GM18507 (cell line): ENCODE data around the gene MEIOB.
"Not testable (repeated sequence)": the region's sequence is repeated elsewhere in the genome, so short reads cannot be mapped to it uniquely, and the experiment has no call there.

ENCODE experiments used
- DNase-seq: peaks from one replicate; pipeline ENCODE4 v3.0.0; 2011; ENCODE audit warnings: low read depth; ENCODE audit not compliant: insufficient read length; ENCODE audit errors: extremely low spot score
- FAIRE-seq: peaks from 2 replicates; lab custom pipeline; 2011; peaks lifted over from hg19 to GRCh38; lab: Jason Lieb, UNC

MEIOB gene

DNA sequence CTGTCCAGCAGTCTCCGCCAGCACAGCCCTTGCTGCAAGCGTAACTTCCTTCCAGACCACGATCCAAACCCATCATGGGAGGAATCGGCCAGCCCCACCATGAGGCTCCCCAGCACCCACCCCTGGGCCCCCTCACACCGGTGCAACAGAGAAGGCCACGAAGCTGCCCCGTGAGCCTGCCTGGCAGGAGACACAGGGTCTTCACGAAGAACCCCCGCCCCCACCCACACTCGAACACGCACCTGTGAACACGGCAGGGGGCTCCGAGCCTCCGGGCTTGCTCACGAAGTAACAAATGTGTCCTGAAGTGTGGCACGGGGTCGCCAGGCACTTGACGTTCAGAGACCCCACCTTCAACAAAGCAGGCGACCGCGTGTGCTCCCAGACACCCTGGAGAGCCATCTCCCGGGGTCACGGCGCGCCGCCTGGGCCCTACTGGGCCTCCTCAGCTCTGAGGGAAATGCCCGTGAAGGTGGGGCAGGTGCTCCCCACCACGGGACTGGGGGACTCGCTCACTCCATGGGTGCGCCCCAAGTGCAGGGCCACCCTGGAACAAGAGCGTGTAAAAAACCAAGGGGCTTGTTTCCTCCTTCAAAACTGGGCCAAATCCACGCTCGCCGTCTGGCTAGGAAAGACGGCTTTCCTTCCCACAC lies 53.0 kb downstream of the MEIOB start:
- DNase-seq (no peak), FAIRE-seq (no peak)

GRCh38 chr16:1818204-1818872 lies 53.6 kb downstream of the MEIOB start:
- no peak for DNase-seq
- FAIRE-seq: no peak

DNA sequence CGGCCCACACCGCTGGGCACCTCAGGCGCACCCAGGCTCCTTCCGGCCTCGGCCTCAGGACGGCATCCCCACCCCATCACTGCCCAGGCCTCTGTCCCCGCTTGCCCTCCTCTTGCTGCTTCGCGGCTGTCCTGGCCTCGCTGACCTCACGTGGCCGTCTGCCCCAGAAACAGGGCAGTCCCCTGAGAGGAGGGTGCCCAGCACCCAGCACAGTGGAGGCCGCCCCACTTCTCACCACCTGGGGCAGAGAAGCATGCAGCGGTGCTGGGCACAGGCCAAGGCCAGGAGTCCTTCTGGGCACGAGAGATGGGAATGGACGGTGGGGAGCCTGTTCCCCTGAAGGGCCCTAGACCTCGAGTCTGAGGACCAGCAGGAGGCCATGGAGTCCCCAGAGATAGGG lies 54.2 kb downstream of the MEIOB start:
- DNase-seq: no peak
- no peak for FAIRE-seq

GRCh38 chr16:1817276-1817589 lies 54.7 kb downstream of the MEIOB start:
- FAIRE-seq (no peak), DNase-seq (no peak)

- no peak for DNase-seq
- FAIRE-seq: no peak
Measured at GRCh38 chr16:1816396-1817275, 55.3 kb downstream of the MEIOB start.

GRCh38 chr16:1815461-1815860 lies 56.5 kb downstream of the MEIOB start:
- DNase-seq (no peak), FAIRE-seq (no peak)

DNA sequence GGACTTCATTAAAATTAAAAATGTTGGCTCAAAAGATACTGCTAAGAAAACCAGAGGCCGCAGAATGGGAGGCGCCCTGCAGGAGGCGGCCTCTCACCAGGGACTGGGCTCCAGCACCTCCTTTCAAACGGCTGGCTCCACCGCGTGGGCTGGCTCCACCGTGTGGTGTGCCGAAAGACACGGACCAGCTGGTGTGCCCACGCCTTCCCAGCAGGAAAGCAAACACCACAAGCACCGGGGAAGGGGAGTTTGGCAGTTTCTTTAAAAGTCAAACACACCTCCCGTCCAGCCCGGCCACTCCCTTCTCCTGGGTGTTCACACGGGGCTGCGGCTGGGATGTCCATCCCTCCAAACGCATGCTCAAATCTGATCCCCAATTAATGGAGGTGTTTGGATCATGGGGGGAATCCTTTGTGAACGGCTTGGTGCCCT lies 59.2 kb downstream of the MEIOB start:
- FAIRE-seq (no peak), DNase-seq (no peak)

DNA sequence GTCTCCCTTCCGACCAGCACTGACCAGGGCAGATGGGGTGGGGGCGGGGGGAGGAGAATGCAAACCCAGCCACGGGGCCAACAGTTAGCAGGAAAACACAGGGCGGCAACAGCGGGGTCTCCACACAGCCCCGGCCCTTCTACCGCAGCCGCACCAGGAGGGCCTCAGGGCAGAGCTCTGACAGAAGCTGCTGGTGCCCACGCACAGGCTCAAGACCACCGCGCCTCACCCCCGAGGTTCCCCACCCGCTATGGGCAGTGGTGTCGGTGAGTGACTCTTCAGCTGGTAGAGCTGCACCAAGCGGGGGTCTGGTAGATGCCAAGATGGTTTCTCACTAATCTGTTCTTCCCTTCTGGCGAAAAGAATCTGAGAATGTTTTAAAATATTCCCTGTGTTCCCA lies 61.4 kb downstream of the MEIOB start:
- no peak for DNase-seq

GRCh38 chr16:1810106-1810505 lies 61.9 kb downstream of the MEIOB start:
- no peak for DNase-seq
- FAIRE-seq: no peak

More for the DNA sequence above, 61.4 kb downstream of the MEIOB start:
- FAIRE-seq: no peak

DNA sequence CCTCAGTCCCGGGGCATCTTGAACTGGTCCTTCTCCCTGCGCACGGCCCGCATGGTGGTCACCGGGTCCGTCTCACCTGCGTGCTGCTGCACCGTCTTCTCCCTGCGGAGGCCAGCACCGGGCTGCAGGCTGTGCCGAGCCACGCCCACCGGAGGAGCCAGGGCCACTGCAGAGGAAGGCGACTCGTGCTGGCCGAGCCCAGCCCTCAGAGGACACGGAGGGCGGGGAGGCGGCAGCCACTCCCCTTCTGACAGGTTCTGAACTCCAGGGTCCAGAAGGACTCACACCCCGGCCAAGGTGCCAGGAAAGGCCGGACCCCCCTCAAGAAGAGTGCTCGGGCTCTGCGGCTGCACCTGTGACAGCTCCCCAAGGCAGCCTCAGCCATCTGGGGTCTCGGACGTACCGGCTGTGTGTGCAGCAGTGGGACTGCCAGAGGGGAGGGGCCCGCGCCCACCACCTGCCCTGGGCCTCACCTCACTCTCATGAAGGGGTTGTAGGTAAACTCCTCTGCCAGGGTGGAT lies 62.6 kb downstream of the MEIOB start:
- DNase-seq (no peak), FAIRE-seq (no peak)

DNA sequence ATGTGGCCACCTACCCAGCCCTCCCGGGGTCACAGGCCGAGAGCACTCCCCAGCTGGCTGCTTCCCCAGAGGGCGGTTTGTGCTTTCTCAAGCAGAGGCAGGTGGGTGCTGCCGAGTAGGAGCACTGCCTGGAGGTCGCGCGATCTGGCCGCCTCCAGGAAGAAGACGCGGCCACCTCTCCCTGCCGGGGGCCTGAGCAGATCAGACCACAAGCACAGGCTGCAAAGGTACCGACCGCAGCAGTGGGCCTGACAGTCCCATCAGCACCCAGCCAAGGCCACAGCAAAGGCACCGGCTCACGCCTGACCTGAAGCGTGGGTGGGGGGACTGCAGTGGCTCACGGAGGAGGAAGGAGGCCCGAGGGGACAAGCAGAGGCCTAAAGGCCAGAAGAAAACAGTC lies 63.3 kb downstream of the MEIOB start:
- FAIRE-seq: no peak
- DNase-seq: no peak

- no peak for DNase-seq
- no peak for FAIRE-seq
Measured at GRCh38 chr16:1807626-1808025, 64.3 kb downstream of the MEIOB start.

GRCh38 chr16:1800701-1801100 lies 71.3 kb downstream of the MEIOB start:
- FAIRE-seq (no peak), DNase-seq (no peak)

DNA sequence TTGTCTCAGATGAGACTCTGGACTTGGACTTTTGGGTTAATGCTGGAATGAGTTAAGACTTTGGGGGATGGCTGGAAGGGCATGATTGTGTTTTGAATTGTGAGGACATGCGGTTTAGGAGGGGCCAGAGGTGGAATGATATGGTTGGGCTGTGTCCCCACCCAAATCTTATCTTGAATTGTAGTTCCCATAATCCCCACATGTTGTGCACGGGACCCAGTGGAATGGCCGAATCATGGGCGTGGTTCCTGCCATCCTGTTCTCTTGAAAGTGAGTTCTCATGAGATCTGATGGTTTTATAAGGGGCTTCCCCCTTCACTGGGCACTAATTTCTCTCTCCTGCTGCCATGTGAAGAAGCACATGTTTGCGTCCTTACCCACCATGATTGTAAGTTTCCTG lies 72.7 kb downstream of the MEIOB start:
- not testable (repeated sequence) for DNase-seq, FAIRE-seq

DNA sequence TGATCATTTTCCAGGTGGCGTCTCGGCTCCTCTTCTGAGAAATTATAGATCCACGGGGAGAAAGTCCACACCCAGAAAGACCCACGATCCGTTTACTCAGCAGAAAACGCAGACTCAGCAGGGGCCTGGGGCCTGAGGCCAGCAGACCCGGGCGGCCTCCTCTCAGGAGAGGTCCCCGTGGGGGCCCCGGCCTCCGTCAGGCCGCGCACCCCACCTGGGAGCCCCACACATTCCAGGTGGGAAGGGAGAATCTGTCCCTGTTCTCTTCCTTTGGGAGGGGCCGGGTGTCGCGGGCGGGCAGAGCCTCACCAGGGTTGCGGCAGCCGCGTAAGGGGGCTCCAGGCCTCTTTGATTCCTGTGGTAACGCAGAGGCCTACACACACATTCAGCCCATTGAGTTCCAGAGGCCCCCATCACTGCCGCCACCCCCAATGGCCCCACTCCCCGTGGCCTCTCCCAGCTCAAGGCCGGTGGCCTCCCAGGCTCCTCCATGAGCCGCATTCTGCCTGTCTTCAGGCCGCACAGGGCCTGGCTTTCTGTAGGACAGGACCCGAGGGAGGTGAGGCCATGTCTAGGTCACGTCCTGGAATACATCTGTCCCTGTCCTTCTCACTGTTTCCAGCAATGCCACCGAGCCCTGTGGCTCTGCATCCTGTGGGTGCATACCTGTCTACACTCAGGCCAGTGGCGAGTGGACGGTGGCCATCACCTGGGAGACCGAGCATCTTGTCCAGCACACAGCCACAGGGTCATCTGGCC lies 76.9 kb downstream of the MEIOB start:
- DNase-seq (no peak), FAIRE-seq (no peak)

GRCh38 chr16:1794221-1794871 lies 77.6 kb downstream of the MEIOB start:
- FAIRE-seq (no peak), DNase-seq (no peak)

DNA sequence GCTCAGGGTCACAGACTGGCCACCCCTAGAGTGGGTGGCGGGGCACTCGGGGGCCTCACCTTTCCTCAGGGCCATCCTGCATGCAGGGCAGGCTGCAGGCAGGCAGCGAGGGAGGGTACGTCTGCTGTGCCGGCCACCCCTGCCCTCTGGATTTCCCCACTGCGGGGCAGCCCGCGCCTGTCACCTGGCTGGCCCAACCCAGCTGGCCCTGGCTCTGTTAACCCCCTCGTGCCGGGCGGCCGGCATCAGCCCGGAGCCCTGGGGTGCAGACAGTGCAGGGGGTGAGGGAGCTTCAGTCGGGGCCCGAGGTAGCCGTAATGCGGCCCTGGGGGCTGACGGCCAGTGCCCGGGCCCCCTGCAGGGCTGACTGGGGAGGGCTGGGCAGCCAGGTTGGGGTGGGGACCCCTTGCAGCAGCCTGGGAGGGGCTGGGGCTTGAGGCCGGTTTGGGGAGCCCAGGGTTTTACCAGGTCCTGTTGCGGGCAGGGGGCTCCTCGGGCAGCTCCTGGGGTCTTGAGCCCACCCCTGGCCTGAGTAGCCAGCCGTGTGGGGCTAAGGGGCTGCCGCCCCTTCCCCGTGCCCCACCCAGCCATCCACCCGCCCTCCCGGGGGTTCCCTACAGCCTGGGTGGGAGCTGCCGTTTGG lies 78.3 kb downstream of the MEIOB start, which contains the start of gene IGFALS:
Gene IGFALS, minus strand, starts transcription at position 128 of the 643 bp plus-strand sequence. Its CDS starts 53 bp downstream, at position 75.
- DNase-seq (no peak), FAIRE-seq (no peak)

- DNase-seq: no peak
- FAIRE-seq: no peak
Measured at GRCh38 chr16:1792836-1793577, 79.0 kb downstream of the MEIOB start.
